DND-41 (cell line): Measurements from ENCODE around the gene FOXJ3.

Experiments used
- ATAC-seq: fragments of 200-7000 bp; cut with Tn5 transposase; 3 replicates; pipeline ENCODE4 v1.9.1; 2021; ENCODE audit warnings: low read depth; ENCODE audit not compliant: insufficient read depth
- DNase-seq: peaks from one replicate; pipeline ENCODE4 v3.0.0-alpha.2; 2020
- H2AFZ ChIP-seq: 2 replicates; pipeline ENCODE4 v1.6.0; 2012; ENCODE audit warnings: low read depth, low read length
- H3K27ac ChIP-seq: 2 replicates; pipeline ENCODE4 v1.5.1; 2012; ENCODE audit warnings: low read length, inconsistent platforms
- H3K27me3 ChIP-seq: fragments of 200-600 bp; sonication (generic); 2 replicates; pipeline ENCODE4 v1.6.0; 2012; ENCODE audit warnings: low read length, mild to moderate bottlenecking, inconsistent platforms; ENCODE audit not compliant: insufficient read depth, poor library complexity
- H3K36me3 ChIP-seq: 2 replicates; pipeline ENCODE4 v1.5.1; 2012; ENCODE audit warnings: low read length, inconsistent platforms; ENCODE audit not compliant: insufficient read depth
- H3K4me1 ChIP-seq: 2 replicates; pipeline ENCODE4 v1.5.1; 2012; ENCODE audit warnings: mild to moderate bottlenecking, low read length; ENCODE audit not compliant: insufficient read depth
- H3K4me2 ChIP-seq: 2 replicates; pipeline ENCODE4 v1.6.0; 2012; ENCODE audit warnings: mild to moderate bottlenecking, moderate library complexity, low read length, inconsistent platforms; ENCODE audit not compliant: insufficient read depth
- H3K4me3 ChIP-seq, 2 experiments: fragments of 200-600 bp in 1 of 2; shearing (Covaris generic) in 1 of 2; 2 replicates each; pipeline ENCODE4 v1.5.1; 2012 to 2016; ENCODE audit warnings: inconsistent platforms in 2 of 2, low read length in 2 of 2, mild to moderate bottlenecking in 2 of 2, low read depth in 1 of 2, moderate library complexity in 1 of 2
- H3K79me2 ChIP-seq: 2 replicates; pipeline ENCODE4 v1.6.0; 2012; ENCODE audit warnings: low read length, inconsistent platforms; ENCODE audit not compliant: insufficient read depth
- H3K9ac ChIP-seq: 2 replicates; pipeline ENCODE4 v1.6.0; 2012; ENCODE audit warnings: low read depth, mild to moderate bottlenecking, inconsistent platforms, low read length, moderate library complexity
- H3K9me3 ChIP-seq: 2 replicates; pipeline ENCODE4 v1.5.1; 2012; ENCODE audit warnings: low read length, moderate library complexity, mild to moderate bottlenecking, inconsistent platforms; ENCODE audit not compliant: insufficient read depth, severe bottlenecking
- H4K20me1 ChIP-seq: 2 replicates; pipeline ENCODE4 v1.6.0; 2012; ENCODE audit warnings: low read length; ENCODE audit not compliant: insufficient read depth
- EZH2 ChIP-seq: IDR thresholded peaks from 3 replicates; pipeline ENCODE4 v1.6.1; 2012; ENCODE audit warnings: borderline replicate concordance, low read depth, mild to moderate bottlenecking, moderate library complexity, low read length, inconsistent platforms; ENCODE audit not compliant: severe bottlenecking
- TF ChIP-seq, protein P1 (sequence below): IDR thresholded peaks from 2 replicates; pipeline ENCODE4 v1.5.1; 2012; ENCODE audit warnings: borderline replicate concordance, low read length, moderate library complexity, mild to moderate bottlenecking; ENCODE audit not compliant: poor library complexity, severe bottlenecking; ENCODE audit errors: extremely low read depth

The FOXJ3 gene

DNA sequence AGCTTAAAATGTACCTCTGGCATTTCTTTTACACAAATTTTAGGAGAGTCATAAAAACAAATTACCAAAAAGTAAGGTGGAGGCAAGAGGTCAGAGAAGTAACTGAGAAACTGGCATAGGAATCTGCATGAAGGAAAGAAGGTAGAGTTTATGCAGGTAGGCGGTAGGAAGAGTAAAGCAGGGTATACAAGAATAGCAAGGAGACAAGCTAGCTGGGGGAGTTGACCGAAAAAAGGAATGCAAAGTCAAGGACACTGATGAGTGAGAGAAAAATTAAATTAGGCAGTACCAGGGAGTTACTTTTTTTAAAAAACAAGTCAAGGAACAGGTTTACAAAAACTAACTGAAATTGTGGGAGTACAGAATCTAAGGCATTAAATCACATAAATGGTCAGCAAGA lies 56.0 kb downstream of the FOXJ3 start:
- Histone ChIP-seq H4K20me1 (peaks cover 38% of the 10 kb centered on the region; the same call in 1 of the 2 replicates), H3K4me1 (peaks cover 6% of the 10 kb centered on the region; the same call in 1 of the 2 replicates), H3K9ac (no peak overlapping the region), H3K4me2 (no peak overlapping the region), H3K36me3 (peaks cover 31% of the 10 kb centered on the region), H3K9me3 (no peaks in the 10 kb centered on the region), H3K27me3 (no peaks in the 10 kb centered on the region), H3K4me3 (no peak overlapping the region), H3K27ac (peak overlapping the region; percentile 43; the same call in 1 of the 2 replicates), H3K79me2 (peaks cover 73% of the 10 kb centered on the region), H2AFZ (no peak overlapping the region)
- TF ChIP-seq, protein P1, sequence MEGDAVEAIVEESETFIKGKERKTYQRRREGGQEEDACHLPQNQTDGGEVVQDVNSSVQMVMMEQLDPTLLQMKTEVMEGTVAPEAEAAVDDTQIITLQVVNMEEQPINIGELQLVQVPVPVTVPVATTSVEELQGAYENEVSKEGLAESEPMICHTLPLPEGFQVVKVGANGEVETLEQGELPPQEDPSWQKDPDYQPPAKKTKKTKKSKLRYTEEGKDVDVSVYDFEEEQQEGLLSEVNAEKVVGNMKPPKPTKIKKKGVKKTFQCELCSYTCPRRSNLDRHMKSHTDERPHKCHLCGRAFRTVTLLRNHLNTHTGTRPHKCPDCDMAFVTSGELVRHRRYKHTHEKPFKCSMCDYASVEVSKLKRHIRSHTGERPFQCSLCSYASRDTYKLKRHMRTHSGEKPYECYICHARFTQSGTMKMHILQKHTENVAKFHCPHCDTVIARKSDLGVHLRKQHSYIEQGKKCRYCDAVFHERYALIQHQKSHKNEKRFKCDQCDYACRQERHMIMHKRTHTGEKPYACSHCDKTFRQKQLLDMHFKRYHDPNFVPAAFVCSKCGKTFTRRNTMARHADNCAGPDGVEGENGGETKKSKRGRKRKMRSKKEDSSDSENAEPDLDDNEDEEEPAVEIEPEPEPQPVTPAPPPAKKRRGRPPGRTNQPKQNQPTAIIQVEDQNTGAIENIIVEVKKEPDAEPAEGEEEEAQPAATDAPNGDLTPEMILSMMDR = no peak
- ATAC-seq (no peak), DNase-seq (no peak)

DNA sequence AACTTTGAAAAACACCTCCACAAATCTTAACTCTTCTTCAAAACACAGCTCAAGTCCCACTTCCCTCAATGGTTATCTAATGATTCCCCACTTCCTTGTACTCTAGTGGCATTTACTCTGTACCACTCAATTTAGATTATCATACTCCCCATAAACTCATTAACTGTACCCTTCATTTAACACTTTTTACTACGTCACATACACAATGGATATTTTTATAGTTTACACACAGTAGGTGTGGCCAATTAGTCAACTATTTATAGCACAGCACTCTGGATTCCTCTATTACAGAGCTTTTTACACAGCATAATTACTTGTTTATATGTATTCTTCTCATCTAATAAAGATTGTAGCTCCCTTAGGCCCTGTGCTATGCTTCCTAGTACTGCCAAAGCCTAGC lies 62.1 kb downstream of the FOXJ3 start:
- H2AFZ ChIP-seq = no peak overlapping the region
- no peak overlapping the region for H3K4me3 ChIP-seq
- no peak overlapping the region for H3K4me2 ChIP-seq
- H3K27me3 ChIP-seq = no peaks in the 10 kb centered on the region
- H3K79me2 ChIP-seq = peaks cover 64% of the 10 kb centered on the region
- no peak for ATAC-seq
- H3K27ac ChIP-seq = no peak overlapping the region
- no peaks in the 10 kb centered on the region for H3K4me1 ChIP-seq
- TF ChIP-seq, protein P1 = no peak
- no peak for TF ChIP-seq EZH2
- no peak for DNase-seq
- no peaks in the 10 kb centered on the region for H3K9me3 ChIP-seq
- H3K36me3 ChIP-seq = peaks cover 33% of the 10 kb centered on the region
- no peak overlapping the region for H3K9ac ChIP-seq
- H4K20me1 ChIP-seq = peaks cover 10% of the 10 kb centered on the region; the same call in 1 of the 2 replicates

GRCh38 chr1:42267904-42268303 lies 67.1 kb downstream of the FOXJ3 start:
- TF ChIP-seq, protein P1 = no peak
- no peak for TF ChIP-seq EZH2
- ATAC-seq (no peak), DNase-seq (no peak)
- Histone ChIP-seq H3K27me3 (no peaks in the 10 kb centered on the region), H2AFZ (no peak overlapping the region), H3K4me2 (no peak overlapping the region), H3K4me1 (no peaks in the 10 kb centered on the region), H3K36me3 (peaks cover 29% of the 10 kb centered on the region), H3K9ac (no peak overlapping the region), H3K79me2 (peaks cover 79% of the 10 kb centered on the region), H3K27ac (no peak overlapping the region), H3K9me3 (no peaks in the 10 kb centered on the region), H4K20me1 (peaks cover 10% of the 10 kb centered on the region), H3K4me3 (no peak overlapping the region)

DNA sequence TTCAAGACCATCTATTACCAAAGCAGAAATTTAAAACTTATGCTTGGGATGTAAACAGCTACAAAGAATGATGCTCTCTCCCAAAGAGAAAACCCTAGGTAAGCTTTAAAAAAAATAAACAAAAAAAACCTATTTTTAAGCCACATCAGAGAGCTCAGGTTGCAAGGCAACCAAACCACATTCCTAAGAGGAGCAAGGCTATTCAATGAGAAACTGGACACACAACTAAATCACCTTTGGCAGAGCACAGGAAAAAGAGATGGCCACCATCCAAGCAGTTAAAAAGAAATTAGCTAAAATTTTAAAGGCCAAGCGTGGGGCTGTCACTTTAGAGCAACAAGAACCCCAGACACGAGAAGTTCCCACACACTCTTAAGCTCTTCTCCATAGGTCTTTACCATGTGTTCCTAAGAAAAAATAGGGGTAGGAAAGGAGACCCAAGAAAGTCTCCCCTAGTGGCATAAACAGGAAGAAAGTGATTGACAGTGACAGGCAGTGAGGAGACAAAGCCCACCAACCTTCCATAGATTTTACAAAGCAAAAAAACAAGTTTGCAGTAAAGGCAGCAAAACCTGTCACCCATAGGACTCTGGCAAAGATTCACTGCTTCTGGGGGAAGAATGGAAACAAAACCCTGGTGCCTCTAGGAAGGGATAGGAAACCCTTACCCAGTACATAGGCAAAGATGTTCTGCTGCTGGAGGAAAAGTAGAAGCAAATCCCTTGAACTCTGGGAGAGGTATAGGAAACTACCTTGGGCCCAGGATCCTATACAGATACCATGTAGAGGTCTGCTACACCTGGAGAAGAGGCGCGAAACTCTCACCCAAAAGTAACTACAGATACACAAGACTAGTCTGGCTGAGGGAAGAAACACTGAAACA lies 68.5 kb downstream of the FOXJ3 start:
- Histone ChIP-seq H2AFZ (no peak overlapping the region), H3K36me3 (peaks cover 38% of the 10 kb centered on the region), H3K9ac (no peak overlapping the region), H3K27me3 (no peaks in the 10 kb centered on the region), H3K79me2 (peaks cover 79% of the 10 kb centered on the region), H3K9me3 (no peaks in the 10 kb centered on the region), H3K27ac (peak overlapping the region; percentile 8), H3K4me1 (peaks cover 10% of the 10 kb centered on the region), H4K20me1 (peaks cover 10% of the 10 kb centered on the region), H3K4me2 (no peak overlapping the region), H3K4me3 (no peak overlapping the region)
- TF ChIP-seq EZH2 = no peak
- TF ChIP-seq, protein P1 = peak; percentile 16
- DNase-seq (no peak), ATAC-seq (no peak)
